GM23338 (cell line): ENCODE measurements around the gene TCF7L1.
"Not testable (repeated sequence)": the region's sequence is repeated elsewhere in the genome, so short reads cannot be mapped to it uniquely, and the experiment has no call there.

Experiments
- CREB1 ChIP-seq: fragments of 250-450 bp; sonication (Bioruptor Pico); IDR thresholded peaks from 2 replicates; pipeline ENCODE4 v1.5.0; 2020; ENCODE audit warnings: low read depth, mild to moderate bottlenecking, moderate library complexity
- EZH2 ChIP-seq: fragments of 200-600 bp; sonication (generic); IDR thresholded peaks from one replicate; pipeline ENCODE4 v1.8.0; 2017; ENCODE audit warnings: antibody characterized with exemption, mild to moderate bottlenecking, low read depth; ENCODE audit not compliant: unreplicated experiment
- EZH2phosphoT487 ChIP-seq: fragments of 200-600 bp; sonication (generic); IDR thresholded peaks from one replicate; pipeline ENCODE4 v1.8.1; 2018; ENCODE audit warnings: antibody characterized with exemption; ENCODE audit not compliant: unreplicated experiment
- JUNB ChIP-seq: IDR thresholded peaks from one replicate; pipeline ENCODE4 v1.6.1; 2016; ENCODE audit warnings: antibody characterized with exemption; ENCODE audit not compliant: unreplicated experiment
- NANOG ChIP-seq: IDR thresholded peaks from 2 replicates; pipeline ENCODE4 v1.6.1; 2016; ENCODE audit warnings: antibody characterized with exemption, borderline replicate concordance
- POLR2AphosphoS5 ChIP-seq: IDR thresholded peaks from 2 replicates; pipeline ENCODE4 v1.6.1; 2016; ENCODE audit warnings: antibody characterized with exemption, low read depth
- STAT1 ChIP-seq: IDR thresholded peaks from one replicate; pipeline ENCODE4 v1.6.1; 2016; ENCODE audit warnings: antibody characterized with exemption; ENCODE audit not compliant: unreplicated experiment
- ZNF331 ChIP-seq: fragments of 250-450 bp; sonication (Bioruptor Pico); IDR thresholded peaks from 2 replicates; pipeline ENCODE4 v1.5.0; 2020; ENCODE audit warnings: low read depth, mild to moderate bottlenecking, moderate library complexity
- TF ChIP-seq, protein P1 (sequence below), 2 experiments: fragments of 200-600 bp in 1 of 2; sonication (generic) in 1 of 2; conservative IDR thresholded peaks; 2 replicates each; pipeline versions ENCODE4 v1.5.1 to v1.6.1; 2016 to 2017; ENCODE audit warnings: antibody characterized with exemption in 2 of 2, low read depth in 2 of 2, mild to moderate bottlenecking in 2 of 2, moderate library complexity in 1 of 2
- TF ChIP-seq, protein P2 (sequence below): IDR thresholded peaks from one replicate; pipeline ENCODE4 v1.6.1; 2018; ENCODE audit warnings: antibody characterized with exemption; ENCODE audit not compliant: unreplicated experiment
- TF ChIP-seq, protein P3 (sequence below): IDR thresholded peaks from 2 replicates; pipeline ENCODE4 v1.6.1; 2016; ENCODE audit warnings: antibody characterized with exemption

DNA sequence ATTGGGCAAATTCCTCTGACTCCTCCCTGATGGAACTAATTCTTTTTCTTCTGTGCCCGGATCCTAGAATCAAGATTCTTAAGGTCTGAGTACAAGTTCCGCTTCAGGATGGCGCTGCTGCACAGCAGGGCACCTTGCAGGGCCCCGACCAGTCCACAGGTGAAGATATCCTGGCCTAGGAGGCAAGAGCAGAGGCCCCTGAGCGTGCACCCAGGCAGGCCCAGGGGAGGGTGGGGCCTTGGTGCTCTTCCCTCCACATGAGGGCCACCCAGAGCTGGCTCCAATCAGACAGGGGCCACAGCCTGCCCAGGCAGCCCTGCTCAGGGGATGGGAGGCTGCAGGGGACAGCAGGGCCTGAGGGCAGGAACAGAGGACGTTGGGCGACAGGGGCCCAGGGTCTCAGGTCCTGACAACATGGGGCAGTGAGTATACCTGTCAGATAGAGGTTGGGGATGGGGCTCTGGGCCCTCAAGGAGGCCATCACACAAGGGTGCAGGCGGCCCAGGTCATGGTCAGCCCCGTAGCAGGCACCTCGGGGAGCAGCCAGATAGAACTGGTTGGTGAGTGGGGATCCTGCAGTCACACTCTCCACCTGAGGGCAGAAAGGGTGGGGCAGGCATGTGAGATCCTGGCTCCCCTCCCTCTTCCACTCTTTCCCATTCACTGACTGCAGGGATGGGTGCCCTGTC, 210.2 kb downstream of the TCF7L1 start:
- TF ChIP-seq, protein P1, sequence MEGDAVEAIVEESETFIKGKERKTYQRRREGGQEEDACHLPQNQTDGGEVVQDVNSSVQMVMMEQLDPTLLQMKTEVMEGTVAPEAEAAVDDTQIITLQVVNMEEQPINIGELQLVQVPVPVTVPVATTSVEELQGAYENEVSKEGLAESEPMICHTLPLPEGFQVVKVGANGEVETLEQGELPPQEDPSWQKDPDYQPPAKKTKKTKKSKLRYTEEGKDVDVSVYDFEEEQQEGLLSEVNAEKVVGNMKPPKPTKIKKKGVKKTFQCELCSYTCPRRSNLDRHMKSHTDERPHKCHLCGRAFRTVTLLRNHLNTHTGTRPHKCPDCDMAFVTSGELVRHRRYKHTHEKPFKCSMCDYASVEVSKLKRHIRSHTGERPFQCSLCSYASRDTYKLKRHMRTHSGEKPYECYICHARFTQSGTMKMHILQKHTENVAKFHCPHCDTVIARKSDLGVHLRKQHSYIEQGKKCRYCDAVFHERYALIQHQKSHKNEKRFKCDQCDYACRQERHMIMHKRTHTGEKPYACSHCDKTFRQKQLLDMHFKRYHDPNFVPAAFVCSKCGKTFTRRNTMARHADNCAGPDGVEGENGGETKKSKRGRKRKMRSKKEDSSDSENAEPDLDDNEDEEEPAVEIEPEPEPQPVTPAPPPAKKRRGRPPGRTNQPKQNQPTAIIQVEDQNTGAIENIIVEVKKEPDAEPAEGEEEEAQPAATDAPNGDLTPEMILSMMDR (conservative IDR thresholded peaks at IDR 0.05; ENCODE audit: low read depth in 2 of 2), result not testable (repeated sequence)
- TF ChIP-seq CREB1 (CRISPR knock-in tag); EZH2; POLR2AphosphoS5; JUNB; STAT1; EZH2phosphoT487; NANOG; ZNF331 (CRISPR knock-in tag): not testable (repeated sequence)
- TF ChIP-seq, protein P2, sequence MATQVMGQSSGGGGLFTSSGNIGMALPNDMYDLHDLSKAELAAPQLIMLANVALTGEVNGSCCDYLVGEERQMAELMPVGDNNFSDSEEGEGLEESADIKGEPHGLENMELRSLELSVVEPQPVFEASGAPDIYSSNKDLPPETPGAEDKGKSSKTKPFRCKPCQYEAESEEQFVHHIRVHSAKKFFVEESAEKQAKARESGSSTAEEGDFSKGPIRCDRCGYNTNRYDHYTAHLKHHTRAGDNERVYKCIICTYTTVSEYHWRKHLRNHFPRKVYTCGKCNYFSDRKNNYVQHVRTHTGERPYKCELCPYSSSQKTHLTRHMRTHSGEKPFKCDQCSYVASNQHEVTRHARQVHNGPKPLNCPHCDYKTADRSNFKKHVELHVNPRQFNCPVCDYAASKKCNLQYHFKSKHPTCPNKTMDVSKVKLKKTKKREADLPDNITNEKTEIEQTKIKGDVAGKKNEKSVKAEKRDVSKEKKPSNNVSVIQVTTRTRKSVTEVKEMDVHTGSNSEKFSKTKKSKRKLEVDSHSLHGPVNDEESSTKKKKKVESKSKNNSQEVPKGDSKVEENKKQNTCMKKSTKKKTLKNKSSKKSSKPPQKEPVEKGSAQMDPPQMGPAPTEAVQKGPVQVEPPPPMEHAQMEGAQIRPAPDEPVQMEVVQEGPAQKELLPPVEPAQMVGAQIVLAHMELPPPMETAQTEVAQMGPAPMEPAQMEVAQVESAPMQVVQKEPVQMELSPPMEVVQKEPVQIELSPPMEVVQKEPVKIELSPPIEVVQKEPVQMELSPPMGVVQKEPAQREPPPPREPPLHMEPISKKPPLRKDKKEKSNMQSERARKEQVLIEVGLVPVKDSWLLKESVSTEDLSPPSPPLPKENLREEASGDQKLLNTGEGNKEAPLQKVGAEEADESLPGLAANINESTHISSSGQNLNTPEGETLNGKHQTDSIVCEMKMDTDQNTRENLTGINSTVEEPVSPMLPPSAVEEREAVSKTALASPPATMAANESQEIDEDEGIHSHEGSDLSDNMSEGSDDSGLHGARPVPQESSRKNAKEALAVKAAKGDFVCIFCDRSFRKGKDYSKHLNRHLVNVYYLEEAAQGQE, result not testable (repeated sequence)
- TF ChIP-seq, protein P3, sequence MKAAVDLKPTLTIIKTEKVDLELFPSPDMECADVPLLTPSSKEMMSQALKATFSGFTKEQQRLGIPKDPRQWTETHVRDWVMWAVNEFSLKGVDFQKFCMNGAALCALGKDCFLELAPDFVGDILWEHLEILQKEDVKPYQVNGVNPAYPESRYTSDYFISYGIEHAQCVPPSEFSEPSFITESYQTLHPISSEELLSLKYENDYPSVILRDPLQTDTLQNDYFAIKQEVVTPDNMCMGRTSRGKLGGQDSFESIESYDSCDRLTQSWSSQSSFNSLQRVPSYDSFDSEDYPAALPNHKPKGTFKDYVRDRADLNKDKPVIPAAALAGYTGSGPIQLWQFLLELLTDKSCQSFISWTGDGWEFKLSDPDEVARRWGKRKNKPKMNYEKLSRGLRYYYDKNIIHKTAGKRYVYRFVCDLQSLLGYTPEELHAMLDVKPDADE, result not testable (repeated sequence)
